Measurements from ENCODE around the gene CA10.

Gene CA10

GRCh38 chr17:51954232-51954765, 204.2 kb downstream of the CA10 start:
- Histone ChIP-seq H3K27me3 (ENCODE audit: insufficient read depth, insufficient read length) (no peaks in the 10 kb centered on the region), H3K9me3 (ENCODE audit: insufficient read depth, low read length) (no peaks in the 10 kb centered on the region), H3K36me3 (ENCODE audit: insufficient read depth, insufficient read length, low read length) (no peaks in the 10 kb centered on the region), H3K9ac (ENCODE audit: insufficient read length, low read depth) (no peak overlapping the region), H3K4me3 (ENCODE audit: insufficient read length, low read depth) (no peak overlapping the region), H3K4me1 (ENCODE audit: insufficient read depth, insufficient read length) (no peaks in the 10 kb centered on the region)
- DNase-seq (ENCODE audit: low read depth, low spot score) = no peak
- no peak for TF ChIP-seq SUZ12 (IDR thresholded peaks at IDR 0.05; ENCODE audit: extremely low read depth, insufficient read depth, insufficient read length)
- no peak for TF ChIP-seq ZNF274 (IDR thresholded peaks at IDR 0.05; ENCODE audit: low read depth, low read length)
- no peak for TF ChIP-seq YY1 (IDR thresholded peaks at IDR 0.05; ENCODE audit: insufficient read depth, insufficient read length)

- Histone ChIP-seq H3K36me3 (ENCODE audit: insufficient read depth, insufficient read length, low read length) (no peaks in the 10 kb centered on the region), H3K9me3 (ENCODE audit: insufficient read depth, low read length) (no peaks in the 10 kb centered on the region), H3K4me1 (ENCODE audit: insufficient read depth, insufficient read length) (no peaks in the 10 kb centered on the region), H3K4me3 (ENCODE audit: insufficient read length, low read depth) (no peak overlapping the region), H3K27me3 (ENCODE audit: insufficient read depth, insufficient read length) (no peaks in the 10 kb centered on the region), H3K9ac (ENCODE audit: insufficient read length, low read depth) (no peak overlapping the region)
- DNase-seq (ENCODE audit: low read depth, low spot score) = no peak
- TF ChIP-seq SUZ12 (IDR thresholded peaks at IDR 0.05; ENCODE audit: extremely low read depth, insufficient read depth, insufficient read length) (no peak), ZNF274 (IDR thresholded peaks at IDR 0.05; ENCODE audit: low read depth, low read length) (no peak), YY1 (IDR thresholded peaks at IDR 0.05; ENCODE audit: insufficient read depth, insufficient read length) (no peak)
These were observed 206.8 kb downstream of the CA10 start for GRCh38 chr17:51951741-51952140.

DNA sequence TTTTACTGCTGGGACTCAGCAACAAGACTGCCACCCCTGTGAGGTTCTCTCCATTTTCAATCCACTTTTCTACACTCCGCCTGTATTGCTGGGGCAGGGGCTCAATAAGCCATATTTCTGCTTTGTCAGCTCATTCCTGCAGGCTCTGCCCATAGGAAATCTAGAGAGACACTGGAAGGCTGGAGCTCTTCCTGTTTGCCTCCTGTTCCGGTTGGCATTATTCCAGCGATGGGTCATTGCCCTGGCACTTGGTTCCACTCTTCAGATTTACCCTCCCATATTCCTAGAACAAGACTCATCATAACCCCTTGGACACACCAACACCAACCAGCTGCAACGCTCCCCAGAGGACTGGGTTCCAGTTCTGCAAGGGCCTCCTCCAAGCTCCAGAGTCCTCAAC, 210.4 kb downstream of the CA10 start:
- Histone ChIP-seq H3K36me3 (ENCODE audit: insufficient read depth, insufficient read length, low read length) (no peaks in the 10 kb centered on the region), H3K9me3 (ENCODE audit: insufficient read depth, low read length) (no peaks in the 10 kb centered on the region), H3K27me3 (ENCODE audit: insufficient read depth, insufficient read length) (no peaks in the 10 kb centered on the region), H3K4me1 (ENCODE audit: insufficient read depth, insufficient read length) (no peaks in the 10 kb centered on the region), H3K9ac (ENCODE audit: insufficient read length, low read depth) (no peak overlapping the region), H3K4me3 (ENCODE audit: insufficient read length, low read depth) (no peak overlapping the region)
- no peak for TF ChIP-seq SUZ12 (IDR thresholded peaks at IDR 0.05; ENCODE audit: extremely low read depth, insufficient read depth, insufficient read length)
- no peak for TF ChIP-seq YY1 (IDR thresholded peaks at IDR 0.05; ENCODE audit: insufficient read depth, insufficient read length)
- no peak for TF ChIP-seq ZNF274 (IDR thresholded peaks at IDR 0.05; ENCODE audit: low read depth, low read length)
- DNase-seq (ENCODE audit: low read depth, low spot score) = no peak

- Histone ChIP-seq H3K9ac (ENCODE audit: insufficient read length, low read depth) (no peak overlapping the region), H3K4me1 (ENCODE audit: insufficient read depth, insufficient read length) (no peaks in the 10 kb centered on the region), H3K27me3 (ENCODE audit: insufficient read depth, insufficient read length) (no peaks in the 10 kb centered on the region), H3K9me3 (ENCODE audit: insufficient read depth, low read length) (no peaks in the 10 kb centered on the region), H3K36me3 (ENCODE audit: insufficient read depth, insufficient read length, low read length) (no peaks in the 10 kb centered on the region), H3K4me3 (ENCODE audit: insufficient read length, low read depth) (no peak overlapping the region)
- no peak for TF ChIP-seq YY1 (IDR thresholded peaks at IDR 0.05; ENCODE audit: insufficient read depth, insufficient read length)
- TF ChIP-seq SUZ12 (IDR thresholded peaks at IDR 0.05; ENCODE audit: extremely low read depth, insufficient read depth, insufficient read length) = no peak
- no peak for TF ChIP-seq ZNF274 (IDR thresholded peaks at IDR 0.05; ENCODE audit: low read depth, low read length)
- DNase-seq (ENCODE audit: low read depth, low spot score) = no peak
These were observed 211.3 kb downstream of the CA10 start for GRCh38 chr17:51947160-51947735.

DNA sequence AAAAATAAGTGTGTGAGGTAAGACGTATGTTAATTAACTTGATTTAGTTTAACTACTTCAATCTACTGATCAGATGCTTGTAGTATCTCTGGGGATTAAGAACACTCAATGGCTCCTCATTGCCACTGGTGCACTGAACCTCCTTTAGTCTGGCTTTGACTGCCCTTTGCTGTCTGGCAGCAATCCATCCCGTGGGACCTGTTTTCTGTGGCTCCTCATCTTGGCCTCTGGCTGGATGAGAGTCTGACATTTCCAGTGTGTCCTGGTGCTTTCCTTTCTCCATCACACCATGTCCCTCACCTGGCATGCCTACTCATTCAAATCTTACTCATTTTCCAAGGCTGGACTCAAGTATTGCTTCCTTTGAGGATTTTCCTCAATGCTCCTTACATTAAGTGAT, 212.2 kb downstream of the CA10 start:
- Histone ChIP-seq H3K36me3 (ENCODE audit: insufficient read depth, insufficient read length, low read length) (no peaks in the 10 kb centered on the region), H3K9me3 (ENCODE audit: insufficient read depth, low read length) (no peaks in the 10 kb centered on the region), H3K27me3 (ENCODE audit: insufficient read depth, insufficient read length) (no peaks in the 10 kb centered on the region), H3K4me1 (ENCODE audit: insufficient read depth, insufficient read length) (no peaks in the 10 kb centered on the region), H3K4me3 (ENCODE audit: insufficient read length, low read depth) (no peak overlapping the region), H3K9ac (ENCODE audit: insufficient read length, low read depth) (no peak overlapping the region)
- TF ChIP-seq ZNF274 (IDR thresholded peaks at IDR 0.05; ENCODE audit: low read depth, low read length) (no peak), YY1 (IDR thresholded peaks at IDR 0.05; ENCODE audit: insufficient read depth, insufficient read length) (no peak), SUZ12 (IDR thresholded peaks at IDR 0.05; ENCODE audit: extremely low read depth, insufficient read depth, insufficient read length) (no peak)
- DNase-seq (ENCODE audit: low read depth, low spot score) = no peak

DNA sequence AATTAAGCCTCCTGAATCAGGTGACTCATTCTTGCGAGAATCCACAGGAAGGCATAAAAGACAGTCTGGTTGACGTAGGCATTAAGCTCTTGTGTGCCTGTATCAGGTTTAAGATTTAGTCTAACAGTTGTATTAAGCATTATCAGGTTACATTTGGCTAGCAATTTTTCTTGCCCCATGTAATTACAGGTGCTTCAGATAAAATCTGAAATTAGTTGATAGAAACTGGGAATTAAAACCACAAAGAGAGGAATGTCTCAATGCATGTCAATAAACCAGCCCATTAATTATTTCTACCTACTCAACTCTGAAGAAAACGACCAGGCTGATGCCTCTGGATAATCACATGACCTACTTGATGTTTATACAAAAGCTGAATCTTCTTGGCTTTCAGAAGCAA, 217.2 kb downstream of the CA10 start:
- DNase-seq (ENCODE audit: low read depth, low spot score) = no peak
- Histone ChIP-seq H3K27me3 (ENCODE audit: insufficient read depth, insufficient read length) (no peaks in the 10 kb centered on the region), H3K9me3 (ENCODE audit: insufficient read depth, low read length) (no peaks in the 10 kb centered on the region), H3K36me3 (ENCODE audit: insufficient read depth, insufficient read length, low read length) (no peaks in the 10 kb centered on the region), H3K4me3 (ENCODE audit: insufficient read length, low read depth) (no peak overlapping the region), H3K9ac (ENCODE audit: insufficient read length, low read depth) (no peak overlapping the region), H3K4me1 (ENCODE audit: insufficient read depth, insufficient read length) (no peaks in the 10 kb centered on the region)
- TF ChIP-seq ZNF274 (IDR thresholded peaks at IDR 0.05; ENCODE audit: low read depth, low read length) = no peak
- no peak for TF ChIP-seq YY1 (IDR thresholded peaks at IDR 0.05; ENCODE audit: insufficient read depth, insufficient read length)
- TF ChIP-seq SUZ12 (IDR thresholded peaks at IDR 0.05; ENCODE audit: extremely low read depth, insufficient read depth, insufficient read length) = no peak

DNA sequence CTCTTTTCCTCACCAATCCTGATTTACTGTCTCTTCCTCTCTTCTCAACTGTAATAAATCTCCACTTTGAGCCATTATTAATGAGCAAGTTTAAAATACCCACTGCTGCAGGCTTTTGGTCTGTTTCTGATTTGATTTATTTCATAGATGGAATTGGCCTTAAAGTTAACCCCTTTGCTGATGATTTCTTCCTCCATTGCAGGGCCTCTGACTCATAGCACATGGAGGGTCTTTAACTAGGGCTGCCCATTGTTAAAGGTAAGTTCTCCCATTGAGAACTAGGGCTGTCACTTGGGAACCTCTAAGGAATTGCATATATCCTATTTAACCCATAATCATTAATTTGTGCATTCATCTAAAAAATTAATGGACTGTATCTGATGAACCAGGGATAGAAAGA, 221.2 kb downstream of the CA10 start:
- Histone ChIP-seq H3K9ac (ENCODE audit: insufficient read length, low read depth) (no peak overlapping the region), H3K9me3 (ENCODE audit: insufficient read depth, low read length) (no peaks in the 10 kb centered on the region), H3K4me1 (ENCODE audit: insufficient read depth, insufficient read length) (no peaks in the 10 kb centered on the region), H3K36me3 (ENCODE audit: insufficient read depth, insufficient read length, low read length) (no peaks in the 10 kb centered on the region), H3K27me3 (ENCODE audit: insufficient read depth, insufficient read length) (no peaks in the 10 kb centered on the region), H3K4me3 (ENCODE audit: insufficient read length, low read depth) (no peak overlapping the region)
- no peak for DNase-seq (ENCODE audit: low read depth, low spot score)
- TF ChIP-seq ZNF274 (IDR thresholded peaks at IDR 0.05; ENCODE audit: low read depth, low read length) = no peak
- TF ChIP-seq SUZ12 (IDR thresholded peaks at IDR 0.05; ENCODE audit: extremely low read depth, insufficient read depth, insufficient read length) = no peak
- no peak for TF ChIP-seq YY1 (IDR thresholded peaks at IDR 0.05; ENCODE audit: insufficient read depth, insufficient read length)
